ENCODE measurements around the gene TPRN.
A peak's percentile ranks its signal among the peaks of the same experiment; 100 is the strongest.

Gene TPRN

GRCh38 chr9:137228968-137229896 lies 28.7 kb upstream of the TPRN start:
- no peak for TF ChIP-seq CTCF (IDR thresholded peaks at IDR 0.05; ENCODE audit: low read depth, low read length)
- H3K4me3 ChIP-seq (ENCODE audit: low read depth, low read length): no peak overlapping the region

GRCh38 chr9:137228506-137228967 lies 28.0 kb upstream of the TPRN start:
- TF ChIP-seq CTCF (IDR thresholded peaks at IDR 0.05; ENCODE audit: low read depth, low read length): no peak
- no peak overlapping the region for H3K4me3 ChIP-seq (ENCODE audit: low read depth, low read length)

GRCh38 chr9:137227853-137228505 lies 27.4 kb upstream of the TPRN start:
- TF ChIP-seq CTCF (IDR thresholded peaks at IDR 0.05; ENCODE audit: low read depth, low read length): no peak
- no peak overlapping the region for H3K4me3 ChIP-seq (ENCODE audit: low read depth, low read length)

- peak; percentile 85 for TF ChIP-seq CTCF (IDR thresholded peaks at IDR 0.05; ENCODE audit: low read depth, low read length)
- H3K4me3 ChIP-seq (ENCODE audit: low read depth, low read length): no peak within 1 kb of the TSS
These were observed 26.7 kb upstream of the TPRN start, which contains the start of gene RNF224 for GRCh38 chr9:137227054-137227852. TSS of gene RNF224 (plus strand) at chr9:137227502. CDS start at chr9:137228336, 834 bp downstream.

GRCh38 chr9:137226338-137227053 lies 26.0 kb upstream of the TPRN start:
- no peak overlapping the region for H3K4me3 ChIP-seq (ENCODE audit: low read depth, low read length)
- no peak for TF ChIP-seq CTCF (IDR thresholded peaks at IDR 0.05; ENCODE audit: low read depth, low read length)

GRCh38 chr9:137225699-137226331 lies 25.3 kb upstream of the TPRN start:
- H3K4me3 ChIP-seq (ENCODE audit: low read depth, low read length): no peak overlapping the region
- TF ChIP-seq CTCF (IDR thresholded peaks at IDR 0.05; ENCODE audit: low read depth, low read length): no peak

All from WI38 (cell line).